Adrenal gland (tissue), 12 donors: ENCODE measurements around the gene LYSMD4. TPM values are rescaled to one million over a fixed set of nuclear protein-coding genes. Genes with fewer than 3 reads are reported as not detected.

ENCODE experiments used
- DNase-seq, 7 donors: peaks; one replicate each; pipeline ENCODE4 v3.0.0-alpha.2; 2019 to 2020
- H3K27ac ChIP-seq, 5 donors: fragments of 200-600 bp; sonication (generic) in 4 of 5; 1 replicate in 3 of 5; 2 replicates in 2 of 5; pipeline versions ENCODE4 v1.5.1 to v1.8.0; 2016 to 2020; ENCODE audit warnings: mild to moderate bottlenecking in 1 of 5
- H3K27me3 ChIP-seq: fragments of 200-600 bp; 2 replicates; pipeline ENCODE4 v1.8.0; 2021
- H3K36me3 ChIP-seq, 2 donors: fragments of 200-600 bp; replicated peaks in 1 of 2; 1 replicate in 1 of 2; 2 replicates in 1 of 2; pipeline versions ENCODE4 v1.5.1 to v1.8.0; 2018 to 2022
- H3K4me1 ChIP-seq, 2 donors: fragments of 200-600 bp; replicated peaks in 1 of 2; 1 replicate in 1 of 2; 2 replicates in 1 of 2; pipeline versions ENCODE4 v1.5.1 to v1.8.0; 2018 to 2021
- H3K4me3 ChIP-seq, 4 donors: fragments of 200-600 bp; sonication (generic) in 3 of 4; one replicate each; pipeline ENCODE4 v1.5.1; 2016 to 2018
- H3K9me3 ChIP-seq, 3 donors: fragments of 200-600 bp; sonication (generic) in 1 of 3; replicated peaks in 1 of 3; 1 replicate in 2 of 3; 2 replicates in 1 of 3; pipeline versions ENCODE4 v1.5.1 to v1.8.0; 2016 to 2021
- POLR2A ChIP-seq, 2 donors: fragments of 450-650 bp; IDR thresholded peaks; one replicate each; pipeline ENCODE4 v1.6.1; 2017; ENCODE audit warnings: antibody characterized with exemption in 2 of 2, mild to moderate bottlenecking in 2 of 2, moderate library complexity in 1 of 2
- WGBS, 4 donors: extraction: QIAGEN DNeasy Blood & Tissue Kit in 2 of 4; methylation state at CpG; one replicate each; pipeline versions ENCODE4 v1.1.5 to v1.1.7; 2013 to 2017; 5-methylcytosine and 5-hydroxymethylcytosine counted together
- intact Hi-C, 2 donors: fragments of 100-400 bp; cut with DNase I; formaldehyde crosslinking; loops; one replicate each; pipeline versions ENCODE4 v1.14.1 to v1.15.0; 2022 to 2023
- polyA plus RNA-seq, 3 donors: library from polyadenylated mRNA; stranded (reverse); fragments of 200-250 nt in 2 of 3; fragments of 350-450 nt in 1 of 3; fragmentation: Illumina TruSeq in 1 of 3; extraction: RNeasy Lipid Tissue Mini Kit (QIAGEN cat#74804) in 1 of 3; gene quantifications; one replicate each; pipeline ENCODE4 v1.2.3, GENCODE V29; 2013 to 2014
- total RNA-seq, 9 donors: library from RNA; depleted of rRNA in 4 of 9; stranded (reverse); fragments of >200 nt in 4 of 9; fragments of 120-200 nt in 1 of 9; fragmentation: NEBNext Ultra II Directional in 1 of 9; extraction: Animal tissue kit (Norgen Biotek cat#: 25700) in 1 of 9; gene quantifications; one replicate each; pipeline versions ENCODE4 v1.1.0 to v1.2.4, GENCODE V29; 2013 to 2023
- TF ChIP-seq, protein P1 (sequence below), 6 experiments: fragments of 450-650 bp in 4 of 6; fragments of 200-600 bp in 2 of 6; sonication (generic) in 1 of 6; IDR thresholded peaks; 1 replicate in 5 of 6; 2 replicates in 1 of 6; pipeline versions ENCODE4 v1.5.1 to v1.8.0; 2016 to 2021; ENCODE audit warnings: antibody characterized with exemption in 6 of 6, mild to moderate bottlenecking in 2 of 6, moderate library complexity in 1 of 6
- donor health status: healthy with polysubstance abuse.
- donor health status: Bipolar disorder and iron deficiency.
- donor health status: DM: yes; HTN: yes; CAD: no.
- donor health status: DM: no; HTN: no; CAD: no.
- donor health status: DM: no; HTN: no; CAD: no.
- donor health status: DM: yes; HTN: yes; CAD: no.

Gene LYSMD4
- total and polyA plus RNA-seq, 12 donors = 1.7 to 8.4 (median 6.5) TPM

- Histone ChIP-seq H3K9me3 (no peaks in the 10 kb centered on the region), H3K4me3 (no peak overlapping the region), H3K27ac (no peak overlapping the region), H3K27me3 (no peaks in the 10 kb centered on the region), H3K36me3 (peaks cover 0 to 13% of the 10 kb centered on the region in 2 donors), H3K4me1 (no peaks in the 10 kb centered on the region)
- DNase-seq = no peak
- 75 to 90% (median 81%) methylated on average over 5 to 7 of the region's 7 CpGs for WGBS, 4 donors
- TF ChIP-seq, protein P1, sequence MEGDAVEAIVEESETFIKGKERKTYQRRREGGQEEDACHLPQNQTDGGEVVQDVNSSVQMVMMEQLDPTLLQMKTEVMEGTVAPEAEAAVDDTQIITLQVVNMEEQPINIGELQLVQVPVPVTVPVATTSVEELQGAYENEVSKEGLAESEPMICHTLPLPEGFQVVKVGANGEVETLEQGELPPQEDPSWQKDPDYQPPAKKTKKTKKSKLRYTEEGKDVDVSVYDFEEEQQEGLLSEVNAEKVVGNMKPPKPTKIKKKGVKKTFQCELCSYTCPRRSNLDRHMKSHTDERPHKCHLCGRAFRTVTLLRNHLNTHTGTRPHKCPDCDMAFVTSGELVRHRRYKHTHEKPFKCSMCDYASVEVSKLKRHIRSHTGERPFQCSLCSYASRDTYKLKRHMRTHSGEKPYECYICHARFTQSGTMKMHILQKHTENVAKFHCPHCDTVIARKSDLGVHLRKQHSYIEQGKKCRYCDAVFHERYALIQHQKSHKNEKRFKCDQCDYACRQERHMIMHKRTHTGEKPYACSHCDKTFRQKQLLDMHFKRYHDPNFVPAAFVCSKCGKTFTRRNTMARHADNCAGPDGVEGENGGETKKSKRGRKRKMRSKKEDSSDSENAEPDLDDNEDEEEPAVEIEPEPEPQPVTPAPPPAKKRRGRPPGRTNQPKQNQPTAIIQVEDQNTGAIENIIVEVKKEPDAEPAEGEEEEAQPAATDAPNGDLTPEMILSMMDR (IDR thresholded peaks at IDR 0.05) = no peak
- no peak for TF ChIP-seq POLR2A (IDR thresholded peaks at IDR 0.05)
- intact Hi-C loops = no loop called here
Measured at GRCh38 chr15:99726333-99726732, 6.9 kb downstream of the LYSMD4 start.

GRCh38 chr15:99722406-99722805 is 10.8 kb downstream of the LYSMD4 start:
- intact Hi-C loops = no loop called here
- WGBS, 4 donors = 93 to 98% (median 94%) methylated on average over 3 of the region's 3 CpGs

GRCh38 chr15:99721896-99722295 is 11.3 kb downstream of the LYSMD4 start:
- 92 to 98% (median 97%) methylated on average over 4 of the region's 4 CpGs for WGBS, 4 donors
- TF ChIP-seq, protein P1 (IDR thresholded peaks at IDR 0.05) = no peak
- TF ChIP-seq POLR2A (IDR thresholded peaks at IDR 0.05) = no peak

More at GRCh38 chr15:99722406-99722805, 10.8 kb downstream of the LYSMD4 start:
- TF ChIP-seq, protein P1 (IDR thresholded peaks at IDR 0.05) = no peak
- no peak for TF ChIP-seq POLR2A (IDR thresholded peaks at IDR 0.05)
- Histone ChIP-seq H3K27ac (no peak overlapping the region), H3K4me3 (no peak overlapping the region), H3K27me3 (no peaks in the 10 kb centered on the region), H3K36me3 (no peaks in the 10 kb centered on the region), H3K9me3 (no peaks in the 10 kb centered on the region), H3K4me1 (no peaks in the 10 kb centered on the region)
- no peak for DNase-seq

GRCh38 chr15:99721104-99721778 is 12.0 kb downstream of the LYSMD4 start:
- no peak overlapping the region for H3K27ac ChIP-seq
- TF ChIP-seq POLR2A (IDR thresholded peaks at IDR 0.05) = no peak
- TF ChIP-seq, protein P1 (IDR thresholded peaks at IDR 0.05) = no peak
- no peaks in the 10 kb centered on the region for H3K27me3 ChIP-seq
- no peaks in the 10 kb centered on the region for H3K4me1 ChIP-seq
- H3K36me3 ChIP-seq = no peaks in the 10 kb centered on the region
- 71 to 87% (median 81%) methylated on average over 3 of the region's 3 CpGs for WGBS, 4 donors
- intact Hi-C loops = no loop called here
- DNase-seq = no peak
- H3K9me3 ChIP-seq = no peaks in the 10 kb centered on the region
- H3K4me3 ChIP-seq = no peak overlapping the region

More at GRCh38 chr15:99721896-99722295, 11.3 kb downstream of the LYSMD4 start:
- no peaks in the 10 kb centered on the region for H3K4me1 ChIP-seq
- no peak overlapping the region for H3K27ac ChIP-seq
- H3K27me3 ChIP-seq = no peaks in the 10 kb centered on the region
- DNase-seq = no peak
- no peaks in the 10 kb centered on the region for H3K9me3 ChIP-seq
- intact Hi-C loops = no loop called here
- H3K36me3 ChIP-seq = no peaks in the 10 kb centered on the region
- no peak overlapping the region for H3K4me3 ChIP-seq
